ENCODE data around the gene KCNN4. TPM values are rescaled to one million over a fixed set of nuclear protein-coding genes. Genes with fewer than 3 reads are reported as not detected.
"Not testable (repeated sequence)": the region's sequence is repeated elsewhere in the genome, so short reads cannot be mapped to it uniquely, and the experiment has no call there.

Gene KCNN4
- total RNA-seq, 2 experiments from 2014 or later, result 71.7 to 72.3 TPM

GRCh38 chr19:43766755-43767043, 14.1 kb downstream of the KCNN4 start:
- CTCF ChIA-PET, result interaction anchor here (0.7 to 6.7 kb wide), 14 partner anchors 12 to 327 kb away, joined by 3 to 124 read pairs (median 5); partner anchors contain the start of genes KCNN4, PLAUR and SMG9
- H3K4me3 Mint-ChIP-seq, result peak overlapping the region; percentile 56
- no peak for DNase-seq
- H3K36me3 Mint-ChIP-seq (ENCODE audit: low read depth), result peaks cover 69% of the 10 kb centered on the region
- peak overlapping the region; percentile 96 for H3K27ac Mint-ChIP-seq
- POLR2A ChIA-PET, result interaction anchor here (0.9 to 11.4 kb wide), 6 partner anchors 9 to 21 kb away, joined by 3 to 259 read pairs (median 6); partner anchors contain the start of genes KCNN4 and SMG9
- H3K9me3 Mint-ChIP-seq, result no peaks in the 10 kb centered on the region
- H3K27me3 Mint-ChIP-seq, result no peaks in the 10 kb centered on the region
- H3K4me1 Mint-ChIP-seq, result peaks cover 70% of the 10 kb centered on the region

DNA sequence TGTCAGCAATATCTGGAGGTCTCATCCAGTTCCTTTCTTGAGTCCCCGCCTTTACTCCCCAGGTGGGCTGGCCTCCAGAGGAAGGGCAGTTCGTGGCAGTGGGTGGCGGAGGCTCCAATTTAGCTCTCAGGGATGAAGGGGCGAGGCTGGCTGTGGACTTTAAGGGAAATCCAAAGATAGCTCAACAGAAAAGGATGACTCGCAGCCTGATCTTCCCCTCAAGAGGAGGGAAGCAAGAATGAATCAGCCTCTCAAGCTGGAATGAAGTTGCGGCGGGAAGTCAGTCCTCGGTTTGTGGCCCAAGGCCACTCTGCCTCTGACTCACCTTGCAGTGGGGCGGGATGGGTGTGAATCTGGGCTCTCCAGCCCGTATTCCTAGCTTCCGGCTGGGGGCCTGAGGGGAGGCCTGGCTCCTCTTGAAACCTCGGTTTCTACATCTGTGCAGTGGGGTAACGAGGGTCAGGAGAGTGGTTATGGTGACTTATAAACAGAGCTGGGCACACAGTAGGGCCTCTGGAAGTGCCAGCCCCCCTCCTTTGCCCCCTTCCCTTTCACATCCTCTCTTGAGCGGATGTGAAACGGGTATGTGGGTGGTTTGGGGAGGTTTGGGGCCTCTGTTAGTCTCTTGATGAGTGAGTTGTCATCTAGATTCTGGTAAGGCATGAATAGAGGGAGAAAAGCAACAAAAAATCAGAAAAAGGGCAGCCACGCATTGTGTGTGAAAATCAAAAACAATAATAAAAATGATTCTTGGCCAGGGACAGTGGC, 15.5 kb downstream of the KCNN4 start:
- ChIA-PET POLR2A (interaction anchor here (0.8 to 11.4 kb wide), 9 partner anchors 10 to 988 kb away, joined by 3 to 259 read pairs (median 5); partner anchors contain the start of genes KCNN4 and SMG9), CTCF (interaction anchor here (0.7 to 6.7 kb wide), 15 partner anchors 10 to 1326 kb away, joined by 3 to 124 read pairs (median 4); partner anchors contain the start of genes KCNN4, PLAUR and SMG9)
- peak; percentile 91 for DNase-seq
- Mint-ChIP-seq H3K9me3 (no peaks in the 10 kb centered on the region), H3K27me3 (no peaks in the 10 kb centered on the region), H3K4me3 (peak overlapping the region; percentile 56), H3K36me3 (ENCODE audit: low read depth) (peaks cover 59% of the 10 kb centered on the region), H3K4me1 (peaks cover 69% of the 10 kb centered on the region), H3K27ac (peak overlapping the region; percentile 96)

DNA sequence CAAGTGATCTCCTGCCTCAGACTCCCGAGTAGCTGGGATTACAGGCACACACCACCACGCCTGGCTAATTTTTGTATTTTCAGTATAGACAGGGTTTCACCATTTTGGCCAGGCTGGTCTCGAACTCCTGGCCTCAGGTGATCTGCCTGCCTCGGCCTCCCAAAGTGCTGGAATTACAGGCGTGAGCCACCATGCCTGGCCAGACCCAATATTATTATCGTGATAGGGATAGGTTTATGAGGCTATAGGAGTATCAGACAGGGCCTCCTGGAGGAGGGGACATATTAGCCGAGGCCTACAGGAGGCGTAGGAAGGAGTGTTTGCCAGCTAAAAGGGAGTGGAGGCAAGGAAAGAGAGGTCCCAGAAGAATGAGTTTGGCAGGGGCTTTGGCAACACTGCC, 16.1 kb downstream of the KCNN4 start:
- not testable (repeated sequence) for H3K9me3 Mint-ChIP-seq, DNase-seq, H3K27me3 Mint-ChIP-seq
- peak overlapping the region; percentile 96 for H3K27ac Mint-ChIP-seq
- H3K4me3 Mint-ChIP-seq, result peak overlapping the region; percentile 56
- ChIA-PET CTCF (interaction anchor here (0.7 to 6.7 kb wide), 9 partner anchors 10 to 170 kb away, joined by 3 to 124 read pairs (median 18); partner anchors contain the start of genes KCNN4, PLAUR and SMG9), POLR2A (interaction anchor here (0.8 to 11.4 kb wide), 7 partner anchors 10 to 96 kb away, joined by 3 to 259 read pairs (median 6); partner anchors contain the start of genes KCNN4 and SMG9)
- H3K36me3 Mint-ChIP-seq (ENCODE audit: low read depth), result peaks cover 53% of the 10 kb centered on the region
- peaks cover 66% of the 10 kb centered on the region for H3K4me1 Mint-ChIP-seq

- H3K27me3 Mint-ChIP-seq, result no peaks in the 10 kb centered on the region
- CTCF ChIA-PET, result interaction anchor here (1.6 kb wide), 1 partner anchor 95 kb away, joined by 7 read pairs; no protein-coding TSS in a partner anchor
- H3K9me3 Mint-ChIP-seq, result no peaks in the 10 kb centered on the region
- H3K27ac Mint-ChIP-seq, result peak overlapping the region; percentile 63
- H3K36me3 Mint-ChIP-seq (ENCODE audit: low read depth), result peaks cover 46% of the 10 kb centered on the region
- POLR2A ChIA-PET, result interaction anchor here (1.3 to 11.4 kb wide), 3 partner anchors 9 to 18 kb away, joined by 3 to 259 read pairs (median 15); partner anchors contain the start of genes KCNN4 and SMG9
- H3K4me1 Mint-ChIP-seq, result peaks cover 67% of the 10 kb centered on the region
- no peak for DNase-seq
- no peak overlapping the region for H3K4me3 Mint-ChIP-seq
Observed at GRCh38 chr19:43763473-43763939, 17.3 kb downstream of the KCNN4 start.

DNA sequence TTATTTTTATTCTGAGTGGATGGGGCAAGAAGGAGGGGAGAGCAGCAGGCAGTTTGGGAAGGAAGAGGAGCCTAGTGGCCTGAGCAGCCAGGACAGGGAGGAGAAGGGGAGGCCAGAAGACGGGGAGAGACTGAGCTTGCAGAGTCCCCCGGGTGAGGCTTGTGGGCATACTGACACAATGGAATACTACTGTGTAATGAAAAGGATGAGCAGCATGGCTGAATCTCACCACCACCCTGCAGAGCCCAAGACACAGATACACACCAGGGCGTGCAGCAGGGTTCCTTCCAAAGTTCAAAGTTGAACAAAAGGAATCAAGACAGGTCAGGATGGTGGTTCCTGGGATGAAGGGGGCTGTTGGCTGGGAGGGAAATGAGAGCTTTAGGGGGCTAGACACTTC, 18.0 kb downstream of the KCNN4 start:
- peaks cover 69% of the 10 kb centered on the region for H3K4me1 Mint-ChIP-seq
- POLR2A ChIA-PET, result interaction anchor here (1.3 to 11.4 kb wide), 4 partner anchors 8 to 18 kb away, joined by 3 to 259 read pairs (median 9); partner anchors contain the start of genes KCNN4 and SMG9
- no peak overlapping the region for H3K4me3 Mint-ChIP-seq
- peaks cover 39% of the 10 kb centered on the region for H3K36me3 Mint-ChIP-seq (ENCODE audit: low read depth)
- DNase-seq, result no peak
- H3K9me3 Mint-ChIP-seq, result no peaks in the 10 kb centered on the region
- CTCF ChIA-PET, result interaction anchor here (1.6 kb wide), 1 partner anchor 94 kb away, joined by 7 read pairs; no protein-coding TSS in a partner anchor
- H3K27ac Mint-ChIP-seq, result peak overlapping the region; percentile 63
- H3K27me3 Mint-ChIP-seq, result no peaks in the 10 kb centered on the region

- no peak overlapping the region for H3K27ac Mint-ChIP-seq
- H3K4me3 Mint-ChIP-seq, result no peak overlapping the region
- CTCF ChIA-PET, result interaction anchor here (1.2 kb wide), 1 partner anchor 20 kb away, joined by 3 read pairs; the partner anchor contains the start of gene KCNN4
- H3K36me3 Mint-ChIP-seq (ENCODE audit: low read depth), result peaks cover 34% of the 10 kb centered on the region
- H3K27me3 Mint-ChIP-seq, result no peaks in the 10 kb centered on the region
- no peak for DNase-seq
- POLR2A ChIA-PET, result interaction anchor here (0.8 to 11.4 kb wide), 3 partner anchors 6 to 20 kb away, joined by 3 to 259 read pairs (median 15); partner anchors contain the start of genes KCNN4 and SMG9
- H3K4me1 Mint-ChIP-seq, result peaks cover 68% of the 10 kb centered on the region
- no peaks in the 10 kb centered on the region for H3K9me3 Mint-ChIP-seq
Observed at GRCh38 chr19:43760941-43761340, 19.8 kb downstream of the KCNN4 start.

DNA sequence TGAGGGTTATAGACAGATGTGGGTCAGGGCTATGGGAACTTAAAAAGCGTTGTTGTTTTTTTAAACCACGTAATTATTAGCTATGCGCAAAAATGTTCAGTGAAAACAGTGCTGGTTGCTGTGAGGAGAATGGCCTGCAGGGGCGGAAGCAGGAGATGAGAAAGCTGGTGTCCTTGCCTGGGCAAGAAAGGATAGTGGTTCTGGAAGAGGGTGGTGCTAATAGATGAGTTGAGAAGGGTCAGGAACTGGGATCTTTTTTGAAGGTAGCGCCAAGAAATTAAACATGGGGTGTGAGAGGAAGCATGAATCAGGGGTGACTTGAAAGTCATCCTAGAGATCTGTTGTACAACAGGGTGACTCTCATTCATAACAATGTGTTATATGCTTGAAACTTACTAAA, 21.3 kb downstream of the KCNN4 start:
- CTCF ChIA-PET, result interaction anchor here (1.0 kb wide), 1 partner anchor 14 kb away, joined by 4 read pairs; no protein-coding TSS in a partner anchor
- Mint-ChIP-seq H3K4me1 (peaks cover 60% of the 10 kb centered on the region), H3K9me3 (no peaks in the 10 kb centered on the region), H3K4me3 (no peak overlapping the region), H3K36me3 (ENCODE audit: low read depth) (peaks cover 39% of the 10 kb centered on the region), H3K27me3 (no peaks in the 10 kb centered on the region), H3K27ac (peak overlapping the region; percentile 33)
- POLR2A ChIA-PET, result interaction anchor here (1.0 kb wide), 1 partner anchor 8 kb away, joined by 3 read pairs; no protein-coding TSS in a partner anchor
- no peak for DNase-seq

GRCh38 chr19:43755256-43755801, 25.4 kb downstream of the KCNN4 start:
- Mint-ChIP-seq H3K27me3 (no peaks in the 10 kb centered on the region), H3K9me3 (no peaks in the 10 kb centered on the region), H3K36me3 (ENCODE audit: low read depth) (peaks cover 54% of the 10 kb centered on the region), H3K4me3 (peak overlapping the region; percentile 97), H3K27ac (peak overlapping the region; percentile 99), H3K4me1 (peaks cover 64% of the 10 kb centered on the region)
- POLR2A ChIA-PET, result interaction anchor here (0.5 to 8.2 kb wide), 21 partner anchors 9 to 999 kb away, joined by 3 to 259 read pairs (median 4); partner anchors contain the start of genes IRGQ, KCNN4, ZNF226 and ZNF45
- DNase-seq, result peak; percentile 87
- CTCF ChIA-PET, result interaction anchor here (0.6 to 8.5 kb wide), 9 partner anchors 10 to 316 kb away, joined by 3 to 111 read pairs (median 5); partner anchors contain the start of genes KCNN4 and PLAUR

GRCh38 chr19:43754503-43755255, 26.1 kb downstream of the KCNN4 start, which contains the start of gene SMG9:
TSS of gene SMG9 (minus strand) at chr19:43754962. CDS start at chr19:43750741, 4,221 bp downstream.
- POLR2A ChIA-PET, result interaction anchor here (0.5 to 8.2 kb wide), 22 partner anchors 9 to 999 kb away, joined by 3 to 259 read pairs (median 4); partner anchors contain the start of genes IRGQ, KCNN4, ZNF226 and ZNF575
- peak; percentile 98 for DNase-seq
- Mint-ChIP-seq H3K27ac (peak within 1 kb of the TSS; percentile 99), H3K9me3 (no peaks in the 10 kb centered on the region), H3K4me1 (peaks cover 67% of the 10 kb centered on the region), H3K27me3 (no peaks in the 10 kb centered on the region), H3K4me3 (peak within 1 kb of the TSS; percentile 97), H3K36me3 (ENCODE audit: low read depth) (peaks cover 61% of the 10 kb centered on the region)
- CTCF ChIA-PET, result interaction anchor here (0.7 to 8.5 kb wide), 10 partner anchors 9 to 315 kb away, joined by 3 to 111 read pairs (median 4); partner anchors contain the start of genes KCNN4 and PLAUR

- H3K36me3 Mint-ChIP-seq (ENCODE audit: low read depth), result peaks cover 60% of the 10 kb centered on the region
- no peaks in the 10 kb centered on the region for H3K27me3 Mint-ChIP-seq
- H3K4me1 Mint-ChIP-seq, result peaks cover 63% of the 10 kb centered on the region
- no peak for DNase-seq
- H3K27ac Mint-ChIP-seq, result peak overlapping the region; percentile 99
- CTCF ChIA-PET, result interaction anchor here (0.7 to 8.5 kb wide), 10 partner anchors 9 to 315 kb away, joined by 3 to 111 read pairs (median 4); partner anchors contain the start of genes KCNN4 and PLAUR
- POLR2A ChIA-PET, result interaction anchor here (0.6 to 8.2 kb wide), 19 partner anchors 8 to 1000 kb away, joined by 3 to 259 read pairs (median 5); partner anchors contain the start of genes IRGQ, KCNN4, ZNF575 and ZNF576
- H3K4me3 Mint-ChIP-seq, result peak overlapping the region; percentile 97
- H3K9me3 Mint-ChIP-seq, result no peaks in the 10 kb centered on the region
Observed at GRCh38 chr19:43754253-43754502, 26.6 kb downstream of the KCNN4 start.

GRCh38 chr19:43752287-43752875, 28.4 kb downstream of the KCNN4 start:
- CTCF ChIA-PET, result interaction anchor here (1.4 to 8.5 kb wide), 5 partner anchors 14 to 84 kb away, joined by 3 to 111 read pairs (median 10); partner anchors contain the start of gene KCNN4
- no peak for DNase-seq
- Mint-ChIP-seq H3K36me3 (ENCODE audit: low read depth) (peaks cover 73% of the 10 kb centered on the region), H3K4me3 (peak overlapping the region; percentile 16), H3K9me3 (no peaks in the 10 kb centered on the region), H3K4me1 (peaks cover 64% of the 10 kb centered on the region), H3K27me3 (no peaks in the 10 kb centered on the region), H3K27ac (peak overlapping the region; percentile 99)
- POLR2A ChIA-PET, result interaction anchor here (4.2 to 8.2 kb wide), 3 partner anchors 14 to 313 kb away, joined by 15 to 259 read pairs (median 149); partner anchors contain the start of gene KCNN4

Data from activated CD4-positive, alpha-beta memory T cell treated with anti-CD3 and anti-CD28 coated beads, Interleukin-2, amount 10 ng/mL, durations not matched to agents 7 days and 5 days (primary cell).